Measurements from ENCODE around the gene NEDD4L. TPM values are rescaled to one million over a fixed set of nuclear protein-coding genes. Genes with fewer than 3 reads are reported as not detected.
"Not testable (repeated sequence)": the region's sequence is repeated elsewhere in the genome, so short reads cannot be mapped to it uniquely, and the experiment has no call there.

NEDD4L gene
- total RNA-seq, 3 donors from 2014 or later, result 2.6 to 4.7 (median 2.9) TPM

DNA sequence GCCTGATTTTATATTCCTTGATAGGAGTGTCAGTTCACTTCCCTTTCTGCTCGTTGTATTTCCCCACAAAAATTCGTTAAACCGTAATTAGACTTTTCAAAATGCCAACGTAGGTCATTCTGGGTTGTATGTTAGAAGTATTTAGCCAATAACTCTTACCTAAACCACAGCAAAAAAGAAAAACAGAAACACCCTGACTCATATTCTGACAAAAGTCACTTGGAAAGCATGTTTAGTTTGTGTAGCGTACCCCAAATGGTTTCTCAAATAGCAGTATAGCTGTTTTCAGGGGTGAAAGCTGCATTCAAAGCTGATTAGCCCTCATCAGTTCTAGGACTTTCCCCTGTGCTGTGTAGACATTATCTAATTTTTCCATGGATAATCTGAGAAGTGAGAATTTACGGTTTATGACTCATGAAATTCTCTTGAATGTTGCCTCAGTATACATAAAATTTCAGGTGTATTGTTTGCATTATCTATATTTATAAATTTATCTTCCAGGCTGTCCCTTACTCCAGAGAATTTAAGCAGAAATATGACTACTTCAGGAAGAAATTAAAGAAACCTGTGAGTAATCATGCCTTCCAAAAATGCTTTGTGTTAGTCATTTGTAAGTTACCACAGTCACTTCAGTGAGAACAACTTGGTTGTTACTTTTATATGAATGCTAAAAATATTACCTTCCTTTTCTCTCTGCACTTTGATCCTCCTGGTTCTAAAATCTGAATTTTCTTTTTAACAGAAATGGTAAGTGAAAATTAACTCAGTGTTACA is 319.9 kb downstream of the NEDD4L start:
- H3K36me3 Mint-ChIP-seq (ENCODE audit: insufficient read depth), result no peaks in the 10 kb centered on the region
- DNase-seq (no peak), ATAC-seq (peak in 1 of 2 donors; percentile 43)
- no peaks in the 10 kb centered on the region for H3K9me3 Mint-ChIP-seq
- no peak overlapping the region for H3K4me3 Mint-ChIP-seq
- no peaks in the 10 kb centered on the region for H3K27me3 Mint-ChIP-seq (ENCODE audit: low read depth)
- no peaks in the 10 kb centered on the region for H3K4me1 Mint-ChIP-seq (ENCODE audit: low read depth)

DNA sequence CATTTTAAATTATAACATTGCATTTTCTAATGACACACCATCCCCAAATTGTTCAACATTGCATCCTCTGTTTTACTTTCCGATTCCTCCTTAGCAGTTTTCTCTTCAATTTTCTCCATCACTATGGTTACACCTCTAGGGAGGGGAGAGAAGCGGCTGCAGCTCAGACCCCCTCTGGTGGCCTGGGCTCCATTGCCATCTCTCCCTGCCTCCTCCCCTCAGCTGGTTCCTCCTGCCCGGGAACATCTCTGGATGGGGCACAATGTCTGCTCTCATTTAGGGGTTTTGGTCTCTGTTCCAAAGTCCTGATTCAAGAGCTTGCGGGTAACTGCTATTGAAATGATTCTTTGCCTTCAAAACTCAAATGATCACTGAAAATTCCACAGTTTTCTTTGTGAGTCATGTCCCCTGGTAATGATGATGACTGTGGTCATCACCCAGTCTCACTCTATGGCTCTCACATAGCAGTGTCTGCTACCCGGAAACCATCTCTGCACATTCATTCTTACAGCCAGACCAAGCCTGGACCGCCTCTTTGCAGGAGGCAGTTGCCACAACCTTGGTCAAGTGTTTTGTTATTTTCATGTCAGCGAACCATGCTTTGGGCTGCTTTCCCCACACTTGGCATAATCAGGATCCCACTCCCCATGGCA is 321.0 kb downstream of the NEDD4L start:
- H3K9me3 Mint-ChIP-seq, result no peaks in the 10 kb centered on the region
- ATAC-seq, result no peak
- DNase-seq, result no peak
- no peak overlapping the region for H3K4me3 Mint-ChIP-seq
- no peaks in the 10 kb centered on the region for H3K27me3 Mint-ChIP-seq (ENCODE audit: low read depth)
- H3K36me3 Mint-ChIP-seq (ENCODE audit: insufficient read depth), result no peaks in the 10 kb centered on the region
- no peaks in the 10 kb centered on the region for H3K4me1 Mint-ChIP-seq (ENCODE audit: low read depth)

DNA sequence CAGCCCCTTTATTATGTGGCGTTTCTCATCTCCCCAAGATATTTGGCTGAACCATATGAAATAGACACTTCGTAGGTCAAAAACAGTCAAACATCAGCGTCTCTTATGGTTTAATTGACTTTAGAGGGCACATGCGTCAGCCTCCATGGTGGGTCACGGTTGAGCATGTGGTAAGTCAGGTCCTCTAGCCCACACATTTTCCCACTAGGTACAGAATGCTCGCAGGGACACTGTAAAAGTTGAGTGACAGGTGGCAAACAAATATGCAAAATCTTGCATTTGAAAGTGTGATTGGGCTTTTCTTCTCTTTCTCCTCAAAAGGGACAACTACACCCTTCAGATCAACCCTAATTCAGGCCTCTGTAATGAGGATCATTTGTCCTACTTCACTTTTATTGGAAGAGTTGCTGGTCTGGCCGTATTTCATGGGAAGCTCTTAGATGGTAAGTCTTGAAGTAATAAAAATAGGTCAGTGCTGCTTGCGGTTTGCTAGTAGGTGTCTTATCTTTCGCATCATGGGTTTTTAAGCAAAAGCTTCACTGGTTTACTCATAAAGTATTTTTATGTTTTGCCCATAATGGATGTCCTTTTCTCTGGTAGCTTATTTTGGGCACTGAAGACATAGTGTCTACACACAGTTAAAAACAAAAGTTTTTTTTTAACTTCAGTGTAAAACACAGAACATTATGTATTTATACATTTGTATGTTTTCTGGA is 323.6 kb downstream of the NEDD4L start:
- Mint-ChIP-seq H3K4me1 (ENCODE audit: low read depth) (no peaks in the 10 kb centered on the region), H3K4me3 (no peak overlapping the region), H3K36me3 (ENCODE audit: insufficient read depth) (no peaks in the 10 kb centered on the region), H3K27me3 (ENCODE audit: low read depth) (no peaks in the 10 kb centered on the region), H3K9me3 (no peaks in the 10 kb centered on the region)
- DNase-seq (no peak), ATAC-seq (no peak)

DNA sequence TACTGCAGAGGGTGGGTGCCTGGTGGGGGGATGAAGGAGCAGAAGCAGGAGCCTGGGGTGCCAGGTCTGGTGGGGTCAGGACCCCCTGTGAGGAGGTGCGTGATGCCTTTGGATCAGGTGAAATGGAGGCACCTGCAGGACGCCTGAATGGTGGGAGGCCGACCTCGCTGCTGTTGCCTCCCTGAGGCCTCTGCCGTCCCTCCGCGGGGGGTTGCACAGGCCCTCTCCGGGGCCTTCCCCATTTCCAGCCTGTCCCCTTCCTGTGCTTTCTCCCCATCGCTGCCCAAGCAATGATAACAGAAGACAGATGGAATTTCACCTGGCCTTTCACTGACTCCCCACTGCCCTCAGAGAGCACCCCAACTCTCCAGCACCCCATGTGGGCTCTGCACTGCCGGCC is 325.6 kb downstream of the NEDD4L start:
- ATAC-seq (no peak), DNase-seq (no peak)
- H3K4me3 Mint-ChIP-seq, result no peak overlapping the region
- no peaks in the 10 kb centered on the region for H3K9me3 Mint-ChIP-seq
- H3K27me3 Mint-ChIP-seq (ENCODE audit: low read depth), result no peaks in the 10 kb centered on the region
- H3K4me1 Mint-ChIP-seq (ENCODE audit: low read depth), result no peaks in the 10 kb centered on the region
- no peaks in the 10 kb centered on the region for H3K36me3 Mint-ChIP-seq (ENCODE audit: insufficient read depth)

DNA sequence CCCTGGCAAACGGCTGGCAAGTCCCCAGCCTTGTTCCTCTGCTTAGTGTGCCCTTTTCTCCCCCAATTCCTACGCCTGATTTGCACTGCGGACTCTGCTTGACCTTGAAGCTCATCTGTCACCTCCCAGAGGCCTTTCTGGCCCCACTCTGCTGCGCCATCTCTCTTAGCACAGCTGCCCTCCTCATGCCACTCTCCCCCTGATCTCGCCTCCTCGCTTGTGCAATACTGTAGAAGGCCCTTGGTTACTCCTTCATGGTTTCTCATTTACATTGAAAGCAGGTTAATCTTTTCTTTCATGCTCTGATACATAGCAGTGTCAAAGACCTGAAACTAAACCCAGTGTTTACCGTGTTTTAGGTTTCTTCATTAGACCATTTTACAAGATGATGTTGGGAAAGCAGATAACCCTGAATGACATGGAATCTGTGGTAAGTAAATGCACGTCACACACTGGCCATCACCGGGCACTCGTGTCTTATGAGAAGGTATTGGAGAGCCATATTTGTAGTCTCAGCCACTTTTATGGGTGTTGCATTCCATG is 326.1 kb downstream of the NEDD4L start:
- Mint-ChIP-seq H3K27me3 (ENCODE audit: low read depth) (no peaks in the 10 kb centered on the region), H3K4me3 (no peak overlapping the region), H3K4me1 (ENCODE audit: low read depth) (no peaks in the 10 kb centered on the region), H3K36me3 (ENCODE audit: insufficient read depth) (no peaks in the 10 kb centered on the region), H3K9me3 (no peaks in the 10 kb centered on the region)
- ATAC-seq (no peak), DNase-seq (no peak)

DNA sequence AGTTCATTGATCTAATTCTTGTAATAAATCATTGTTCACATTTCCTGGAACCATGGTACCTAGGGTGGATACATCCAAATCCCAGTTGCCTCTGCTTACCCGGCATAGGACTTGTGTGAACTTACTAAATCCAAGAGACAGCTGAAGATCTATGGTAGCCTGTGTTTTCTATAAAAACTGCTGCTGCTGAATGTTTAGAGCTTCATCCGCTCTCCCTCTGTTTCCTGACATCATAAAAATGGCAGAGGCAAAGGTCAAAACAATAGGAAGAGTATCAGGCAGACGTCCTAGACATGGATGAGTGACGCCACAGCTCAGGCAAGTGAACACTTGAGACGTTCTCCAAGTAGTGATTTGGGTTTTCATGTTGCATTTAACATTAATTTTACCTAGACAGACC is 326.6 kb downstream of the NEDD4L start:
- no peak overlapping the region for H3K4me3 Mint-ChIP-seq
- no peaks in the 10 kb centered on the region for H3K9me3 Mint-ChIP-seq
- H3K36me3 Mint-ChIP-seq (ENCODE audit: insufficient read depth), result no peaks in the 10 kb centered on the region
- no peak for DNase-seq
- no peaks in the 10 kb centered on the region for H3K27me3 Mint-ChIP-seq (ENCODE audit: low read depth)
- H3K4me1 Mint-ChIP-seq (ENCODE audit: low read depth), result no peaks in the 10 kb centered on the region
- ATAC-seq, result no peak

DNA sequence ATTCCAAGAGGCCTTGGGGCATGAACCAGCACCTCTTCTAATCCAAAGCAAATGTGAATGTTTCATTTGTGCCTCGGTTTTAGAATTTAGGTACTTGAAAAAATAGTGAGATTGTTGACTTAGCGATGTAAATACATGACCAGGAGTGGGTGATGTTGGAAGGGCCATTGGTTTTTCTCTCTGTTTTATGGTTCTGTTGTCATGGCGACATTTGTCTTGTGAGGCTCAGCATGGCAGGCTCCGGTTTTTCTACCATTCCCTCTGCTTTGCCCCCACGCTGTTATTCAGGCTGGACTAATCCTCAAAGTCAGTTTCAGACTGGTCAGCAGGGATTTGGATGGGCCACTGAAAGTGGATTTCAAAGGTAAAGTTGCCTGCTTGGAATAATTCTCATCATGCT is 329.5 kb downstream of the NEDD4L start:
- H3K36me3 Mint-ChIP-seq (ENCODE audit: insufficient read depth), result no peaks in the 10 kb centered on the region
- no peak overlapping the region for H3K4me3 Mint-ChIP-seq
- no peaks in the 10 kb centered on the region for H3K27me3 Mint-ChIP-seq (ENCODE audit: low read depth)
- no peaks in the 10 kb centered on the region for H3K9me3 Mint-ChIP-seq
- H3K4me1 Mint-ChIP-seq (ENCODE audit: low read depth), result no peaks in the 10 kb centered on the region
- ATAC-seq (no peak), DNase-seq (no peak)

DNA sequence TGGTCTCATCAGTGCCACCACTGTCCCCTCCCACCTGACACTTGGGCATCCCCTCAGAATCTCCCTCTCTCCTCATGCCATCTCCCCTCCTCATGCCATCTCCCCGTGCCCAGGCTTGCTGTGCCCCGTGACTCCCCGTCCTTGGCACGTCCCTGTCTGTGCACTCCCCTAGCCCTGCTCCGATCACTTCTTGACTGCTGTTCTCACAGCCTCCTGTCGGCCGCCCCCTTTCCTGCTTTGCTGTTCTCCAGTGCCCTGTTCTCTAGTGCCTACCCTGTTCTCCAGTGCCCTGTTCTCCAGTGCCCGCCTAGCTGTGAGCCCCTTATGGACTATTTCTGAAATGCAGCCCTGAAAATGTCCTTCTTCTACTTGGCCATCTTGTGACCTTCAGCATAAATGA is 331.0 kb downstream of the NEDD4L start:
- Mint-ChIP-seq H3K4me1 (ENCODE audit: low read depth) (no peaks in the 10 kb centered on the region), H3K36me3 (ENCODE audit: insufficient read depth) (no peaks in the 10 kb centered on the region), H3K27me3 (ENCODE audit: low read depth) (no peaks in the 10 kb centered on the region), H3K9me3 (no peaks in the 10 kb centered on the region), H3K4me3 (no peak overlapping the region)
- DNase-seq (no peak), ATAC-seq (no peak)

DNA sequence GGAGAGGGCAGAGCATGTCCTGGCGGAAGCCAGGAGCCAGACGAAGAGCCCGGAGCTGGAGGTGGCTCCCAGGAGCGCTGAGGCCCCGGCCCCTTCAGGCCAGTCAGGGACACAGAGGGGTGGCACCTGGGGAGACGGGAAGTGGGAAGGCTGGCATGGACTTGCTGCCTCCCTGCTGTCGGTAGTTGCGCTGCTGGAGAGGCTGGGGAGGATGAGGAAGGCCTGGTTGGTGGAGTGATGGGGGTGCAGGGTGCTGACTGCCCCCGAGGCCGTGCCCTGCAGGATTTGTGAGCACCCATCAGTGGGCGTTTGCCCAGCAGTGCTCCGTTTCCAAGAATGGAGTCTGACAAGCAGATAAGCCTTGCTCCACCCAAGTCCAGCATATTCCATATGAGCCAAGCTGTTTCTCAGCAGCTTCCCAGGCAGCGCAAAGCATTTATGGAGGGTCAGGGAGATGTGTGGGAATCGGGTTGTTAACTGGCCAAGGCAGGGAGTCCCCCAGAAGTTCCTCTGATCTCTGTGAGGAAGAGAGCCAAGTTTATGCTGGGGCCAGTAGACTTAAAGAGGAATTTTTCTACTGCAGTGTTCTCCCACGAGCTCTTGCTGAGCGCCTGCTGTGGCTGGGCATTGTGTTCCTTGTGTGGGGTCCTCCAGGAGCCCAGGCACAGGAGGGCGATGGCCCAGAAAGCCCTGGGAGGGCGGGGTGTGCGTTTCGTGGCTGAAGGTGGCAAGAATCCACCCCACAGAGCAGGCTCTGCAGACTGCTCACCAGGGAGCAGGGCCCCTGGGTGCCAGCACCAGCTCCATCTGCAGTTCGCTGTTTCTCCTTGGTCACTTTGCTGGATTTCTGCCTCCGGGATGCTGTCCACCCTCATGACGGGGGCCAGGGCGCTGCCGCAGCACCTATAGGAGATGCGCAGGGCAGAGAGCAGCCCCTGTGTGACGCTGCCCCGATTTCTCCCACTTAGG is 334.7 kb downstream of the NEDD4L start:
- Mint-ChIP-seq H3K4me3 (no peak overlapping the region), H3K27me3 (ENCODE audit: low read depth) (no peaks in the 10 kb centered on the region), H3K4me1 (ENCODE audit: low read depth) (no peaks in the 10 kb centered on the region), H3K36me3 (ENCODE audit: insufficient read depth) (no peaks in the 10 kb centered on the region), H3K9me3 (no peaks in the 10 kb centered on the region)
- ATAC-seq (no peak), DNase-seq (no peak)

DNA sequence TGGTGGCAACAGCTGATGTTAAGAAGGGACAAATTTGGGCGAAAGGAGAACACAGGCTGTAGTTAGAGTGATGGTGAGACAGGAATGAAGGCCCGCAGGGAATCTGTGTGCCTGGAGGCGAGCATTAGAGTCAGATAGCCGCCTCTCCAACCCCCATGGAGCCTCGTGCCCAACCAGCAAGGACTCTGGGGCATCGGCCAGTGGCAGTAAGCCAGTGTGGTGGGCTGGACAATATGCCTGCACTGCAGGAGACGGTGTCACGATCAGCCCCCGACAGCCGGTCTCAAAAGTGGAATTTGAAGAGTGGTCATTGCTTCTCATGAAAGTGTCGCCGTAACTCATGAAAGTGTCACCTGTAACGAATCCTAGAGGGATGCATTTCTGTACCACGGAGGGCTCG is 335.4 kb downstream of the NEDD4L start:
- H3K4me3 Mint-ChIP-seq, result no peak overlapping the region
- H3K27me3 Mint-ChIP-seq (ENCODE audit: low read depth), result no peaks in the 10 kb centered on the region
- no peaks in the 10 kb centered on the region for H3K36me3 Mint-ChIP-seq (ENCODE audit: insufficient read depth)
- no peaks in the 10 kb centered on the region for H3K9me3 Mint-ChIP-seq
- ATAC-seq (no peak), DNase-seq (no peak)
- no peaks in the 10 kb centered on the region for H3K4me1 Mint-ChIP-seq (ENCODE audit: low read depth)

DNA sequence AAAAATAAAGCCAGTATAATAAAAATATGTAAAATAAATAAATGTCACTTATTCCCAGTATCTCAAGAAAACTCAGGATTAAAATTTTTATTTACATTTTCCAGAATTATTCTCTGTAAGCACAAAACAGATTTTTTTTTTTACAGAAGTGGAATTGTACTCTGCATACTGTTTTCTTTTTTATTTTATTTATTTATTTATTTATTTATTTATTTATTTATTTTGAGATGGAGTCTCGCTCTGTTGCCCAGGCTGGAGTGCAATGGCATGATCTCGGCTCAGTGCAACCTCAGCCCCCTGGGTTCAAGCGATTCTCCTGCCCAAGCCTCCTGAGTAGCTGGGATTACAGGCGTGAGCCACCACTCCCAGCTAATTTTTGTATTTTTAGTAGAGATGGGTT is 336.1 kb downstream of the NEDD4L start:
- H3K27me3 Mint-ChIP-seq (ENCODE audit: low read depth); DNase-seq; H3K4me3 Mint-ChIP-seq; H3K4me1 Mint-ChIP-seq (ENCODE audit: low read depth); ATAC-seq; H3K9me3 Mint-ChIP-seq; H3K36me3 Mint-ChIP-seq (ENCODE audit: insufficient read depth): not testable (repeated sequence)

DNA sequence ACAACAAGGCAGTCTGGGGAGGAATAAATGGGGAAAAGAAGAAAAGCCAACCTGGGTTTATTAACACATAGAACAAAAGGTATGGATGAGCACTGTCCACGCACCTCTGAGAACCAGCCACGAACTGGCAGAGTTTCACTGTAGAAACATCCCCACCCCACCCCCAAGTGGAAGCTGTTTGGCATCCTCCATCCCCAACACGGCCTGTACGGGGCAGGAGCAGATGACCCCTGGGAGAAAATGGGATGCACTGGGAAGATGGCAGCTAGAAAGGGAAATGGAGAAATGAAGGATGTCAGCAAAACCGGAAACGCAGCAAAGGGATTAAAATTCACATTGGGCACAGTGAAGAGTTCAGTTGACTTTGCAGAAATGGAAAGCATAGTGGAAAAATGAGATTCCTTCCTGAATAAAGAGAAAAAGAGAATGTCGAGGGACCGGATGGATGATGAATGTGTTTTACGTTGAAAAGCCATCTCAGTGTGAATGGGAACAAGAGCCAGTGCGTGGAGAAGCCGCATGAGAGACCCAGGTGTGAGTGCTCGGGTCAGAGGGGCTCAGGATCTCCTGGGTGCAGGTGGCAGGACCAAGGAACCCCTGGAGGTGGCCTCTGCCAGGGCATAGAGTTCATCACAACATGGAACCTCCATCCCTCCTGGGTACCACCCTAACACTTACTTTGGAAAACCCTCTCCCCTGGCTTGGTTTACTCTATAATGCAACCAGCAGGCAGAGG is 337.8 kb downstream of the NEDD4L start:
- Mint-ChIP-seq H3K4me3 (no peak overlapping the region), H3K27me3 (ENCODE audit: low read depth) (no peaks in the 10 kb centered on the region), H3K9me3 (no peaks in the 10 kb centered on the region), H3K36me3 (ENCODE audit: insufficient read depth) (peaks cover 4% of the 10 kb centered on the region), H3K4me1 (ENCODE audit: low read depth) (no peaks in the 10 kb centered on the region)
- ATAC-seq, result no peak
- no peak for DNase-seq

DNA sequence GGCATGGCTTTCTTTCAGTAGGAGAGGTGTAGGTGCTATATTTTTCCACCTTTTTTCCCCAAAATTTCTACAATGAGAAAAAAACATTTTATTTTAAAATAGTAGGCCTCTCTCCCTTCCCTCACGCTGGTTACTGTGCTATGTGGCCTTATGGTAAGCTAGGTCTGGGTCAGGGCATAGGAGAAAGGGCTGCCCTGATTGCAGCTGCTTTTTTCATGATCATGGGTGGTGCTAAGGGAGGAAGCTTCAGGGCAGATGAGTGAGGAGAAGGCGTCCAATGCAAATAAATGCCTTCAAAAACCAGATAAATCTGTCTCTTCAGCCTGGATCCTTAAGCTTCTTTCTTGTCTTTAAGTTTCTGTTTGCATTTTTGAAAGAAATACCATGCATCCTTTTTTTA is 338.4 kb downstream of the NEDD4L start:
- Mint-ChIP-seq H3K4me3 (no peak overlapping the region), H3K9me3 (no peaks in the 10 kb centered on the region), H3K27me3 (ENCODE audit: low read depth) (no peaks in the 10 kb centered on the region), H3K4me1 (ENCODE audit: low read depth) (no peaks in the 10 kb centered on the region), H3K36me3 (ENCODE audit: insufficient read depth) (peaks cover 4% of the 10 kb centered on the region)
- DNase-seq (no peak), ATAC-seq (no peak)
